Right kidney (tissue), 1 donor: Measurements from ENCODE around the gene PPP1R13B.

ENCODE experiments used
- DNase-seq: peaks from one replicate; pipeline ENCODE4 v3.0.0-alpha.2; 2016

Gene PPP1R13B

DNA sequence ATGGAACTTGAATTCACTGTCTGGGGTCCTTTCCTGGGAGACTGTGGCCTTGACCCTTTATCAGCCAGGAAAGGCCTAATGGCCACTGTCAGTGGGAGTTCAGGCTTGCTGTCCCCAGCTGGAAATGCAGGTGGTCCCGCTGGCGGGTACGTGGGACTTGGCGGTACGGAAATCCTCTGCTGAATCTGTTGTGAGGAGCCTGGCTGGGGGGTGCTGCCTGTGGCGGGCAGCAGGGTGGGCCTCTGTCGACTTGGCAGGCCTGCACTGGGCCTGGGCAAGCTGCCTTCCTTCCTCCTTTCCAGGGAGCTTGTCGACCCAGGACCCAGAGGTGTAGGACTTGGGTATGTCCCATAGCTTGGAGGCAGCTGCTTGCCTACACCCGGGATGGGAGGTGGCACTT is 105.5 kb downstream of the PPP1R13B start:
- DNase-seq = no peak

DNA sequence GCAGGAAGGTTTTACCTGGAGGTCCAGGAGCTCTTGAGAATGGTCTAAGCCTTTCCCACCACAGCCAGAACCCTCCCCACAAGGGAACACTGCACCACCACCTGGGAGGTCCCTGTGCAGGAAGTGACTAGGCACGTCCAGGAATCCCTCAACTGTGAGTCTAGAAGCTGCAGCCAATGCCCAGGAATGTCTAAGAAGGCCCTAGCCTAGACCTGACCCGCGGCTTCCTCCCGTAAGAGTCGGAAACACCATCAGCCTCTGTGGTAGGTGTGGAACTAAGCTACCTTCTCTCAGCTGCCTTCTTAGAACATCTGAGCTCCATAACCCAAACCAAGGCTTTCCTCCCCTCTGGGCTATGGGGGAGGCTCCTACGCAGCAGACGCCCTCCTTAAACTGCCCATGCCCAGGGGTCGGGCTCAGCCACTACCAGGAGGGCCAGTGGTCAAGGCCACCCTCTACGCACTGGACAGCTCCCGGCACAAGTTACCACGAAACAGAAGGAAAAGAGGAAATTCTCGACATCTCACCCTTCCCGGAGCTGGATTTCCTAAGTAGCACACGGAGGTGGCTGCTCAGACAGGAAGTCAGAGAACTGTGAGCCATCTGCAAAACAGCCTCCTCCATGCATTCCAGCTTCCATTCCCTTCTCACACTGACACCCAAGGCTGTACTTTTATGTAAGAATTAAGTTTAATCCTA is 106.2 kb downstream of the PPP1R13B start:
- DNase-seq = no peak

DNA sequence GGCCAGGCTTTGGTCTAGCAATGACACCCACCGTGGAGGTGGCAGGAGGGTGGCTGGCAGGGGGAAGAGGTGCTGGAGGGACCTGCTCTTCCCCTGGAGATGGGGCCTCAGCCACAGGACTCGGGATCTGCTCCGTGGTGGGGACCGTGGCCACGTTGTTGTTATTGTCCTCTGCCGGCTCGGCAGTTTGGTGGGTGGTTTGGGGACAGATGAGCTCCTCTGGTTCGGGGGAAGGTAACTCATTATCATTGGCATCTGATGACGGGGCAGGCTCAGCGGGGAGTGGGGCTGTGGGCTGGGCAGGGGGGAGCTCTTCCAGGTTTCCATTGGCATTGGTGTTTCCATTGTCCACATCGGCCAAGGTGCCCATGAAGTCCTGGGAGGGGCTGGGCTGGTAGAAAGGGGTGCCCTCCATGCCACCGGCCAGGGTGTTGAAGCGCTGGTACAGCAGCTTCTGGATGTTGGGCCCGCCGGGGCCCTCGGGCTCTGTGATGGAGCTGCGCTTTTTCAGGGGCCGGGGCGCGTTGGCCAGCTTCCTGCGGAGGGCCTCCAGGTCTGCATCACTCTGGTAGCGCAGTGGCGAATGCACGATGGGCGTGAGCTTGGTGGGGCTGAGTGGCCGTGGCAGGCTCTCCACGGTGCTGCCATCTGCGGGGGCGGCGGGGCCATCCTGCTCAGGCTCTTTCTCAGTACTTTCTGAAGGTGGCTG is 107.4 kb downstream of the PPP1R13B start:
- no peak for DNase-seq

DNA sequence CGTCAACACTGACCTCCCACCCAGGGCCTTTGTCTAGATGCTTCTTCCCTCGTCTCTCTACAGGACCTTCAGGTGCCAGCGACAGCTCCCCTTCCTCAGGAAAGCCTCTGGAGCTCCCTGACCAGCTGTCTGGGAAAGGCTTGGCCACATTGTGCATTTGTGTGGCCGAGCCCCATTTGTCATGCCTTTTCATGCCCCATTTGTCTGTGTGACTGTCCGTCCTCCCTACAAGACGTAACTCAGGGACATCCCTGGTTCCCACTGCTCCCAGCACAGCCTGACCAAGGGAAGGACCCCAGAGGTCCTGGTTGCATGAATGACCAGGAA is 107.9 kb downstream of the PPP1R13B start:
- DNase-seq = no peak

DNA sequence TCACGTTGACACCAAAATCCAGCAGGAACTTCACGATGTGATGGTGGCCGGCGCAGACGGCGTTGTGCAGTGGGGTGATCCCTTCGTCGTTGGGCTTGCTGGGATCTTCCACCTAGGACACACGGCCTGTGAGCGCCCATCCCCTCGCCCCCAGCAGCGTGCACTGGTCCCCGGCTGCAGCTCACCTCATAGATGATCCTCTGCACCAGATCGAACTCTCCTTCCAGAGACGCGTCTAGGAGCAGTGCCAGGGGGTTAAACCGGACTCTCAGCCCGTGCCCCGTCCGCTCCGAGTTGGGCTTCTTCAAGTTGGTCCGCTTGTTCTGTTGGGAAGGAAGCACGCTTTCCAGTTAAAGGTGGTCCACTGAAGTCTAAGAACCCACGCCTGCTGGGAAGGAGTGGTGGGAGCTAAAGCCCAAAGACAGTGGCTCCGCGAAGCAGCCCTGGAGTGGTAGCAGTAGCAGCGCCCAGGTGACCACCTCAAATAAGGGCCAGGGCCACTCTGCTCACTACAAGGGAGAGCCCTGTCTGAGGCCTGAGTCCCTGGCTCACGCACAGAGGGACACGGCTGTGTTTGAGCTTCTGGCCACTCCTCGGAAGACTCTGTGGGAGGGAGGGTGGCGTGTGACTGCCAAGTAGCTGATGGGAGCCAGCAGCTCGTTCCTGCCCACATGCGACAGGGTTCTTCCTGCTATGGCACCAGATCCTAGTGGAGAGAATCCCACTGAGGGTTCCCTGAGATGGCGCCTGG is 108.5 kb downstream of the PPP1R13B start:
- DNase-seq = no peak

DNA sequence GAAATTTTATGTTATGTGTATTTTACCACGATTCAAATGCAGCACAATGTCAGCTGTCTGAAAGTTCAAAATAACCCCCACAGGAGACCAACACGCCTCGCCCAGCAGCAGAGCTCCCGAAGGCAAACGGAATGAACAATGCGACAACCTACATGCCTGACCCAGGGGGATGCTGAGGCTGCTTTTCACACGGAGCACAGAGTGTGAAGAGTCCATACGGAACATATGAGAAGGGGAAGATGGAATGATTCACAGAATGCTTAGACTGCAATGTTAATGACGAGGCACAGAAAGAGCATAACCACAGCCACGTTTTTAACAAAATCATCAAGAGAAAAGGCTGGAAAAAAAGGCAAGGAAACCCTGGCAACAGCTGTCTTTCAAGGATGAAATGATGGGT is 109.2 kb downstream of the PPP1R13B start:
- DNase-seq = no peak

DNA sequence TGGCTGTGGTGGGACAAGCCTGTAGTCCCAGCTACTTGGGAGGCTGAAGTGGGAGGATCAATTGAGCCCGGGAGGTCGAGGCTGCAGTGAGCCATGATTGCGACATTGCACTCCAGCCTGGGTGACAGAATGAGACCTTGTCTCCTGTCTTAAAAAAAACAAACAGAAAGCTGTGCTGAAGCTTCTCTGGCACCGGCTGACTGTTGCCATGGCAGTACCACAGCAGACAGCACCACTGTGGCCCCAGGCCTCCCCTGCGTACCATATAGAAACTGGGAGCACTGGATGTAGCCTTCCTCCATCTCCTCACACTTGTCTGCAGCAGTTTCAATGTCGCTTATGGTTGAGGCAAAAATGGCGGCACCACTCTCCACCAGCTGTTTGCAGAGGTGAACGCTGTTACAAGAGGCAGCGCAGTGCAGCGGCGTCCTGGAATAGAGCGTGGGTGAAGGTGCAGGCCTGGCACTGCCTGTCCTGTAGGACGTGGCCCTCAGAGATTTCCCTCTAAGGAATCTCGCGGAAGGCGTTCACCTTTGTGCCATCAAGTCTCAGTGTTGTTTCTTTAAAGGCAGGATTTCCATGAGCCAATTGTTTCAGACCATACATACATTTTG is 109.8 kb downstream of the PPP1R13B start:
- no peak for DNase-seq

DNA sequence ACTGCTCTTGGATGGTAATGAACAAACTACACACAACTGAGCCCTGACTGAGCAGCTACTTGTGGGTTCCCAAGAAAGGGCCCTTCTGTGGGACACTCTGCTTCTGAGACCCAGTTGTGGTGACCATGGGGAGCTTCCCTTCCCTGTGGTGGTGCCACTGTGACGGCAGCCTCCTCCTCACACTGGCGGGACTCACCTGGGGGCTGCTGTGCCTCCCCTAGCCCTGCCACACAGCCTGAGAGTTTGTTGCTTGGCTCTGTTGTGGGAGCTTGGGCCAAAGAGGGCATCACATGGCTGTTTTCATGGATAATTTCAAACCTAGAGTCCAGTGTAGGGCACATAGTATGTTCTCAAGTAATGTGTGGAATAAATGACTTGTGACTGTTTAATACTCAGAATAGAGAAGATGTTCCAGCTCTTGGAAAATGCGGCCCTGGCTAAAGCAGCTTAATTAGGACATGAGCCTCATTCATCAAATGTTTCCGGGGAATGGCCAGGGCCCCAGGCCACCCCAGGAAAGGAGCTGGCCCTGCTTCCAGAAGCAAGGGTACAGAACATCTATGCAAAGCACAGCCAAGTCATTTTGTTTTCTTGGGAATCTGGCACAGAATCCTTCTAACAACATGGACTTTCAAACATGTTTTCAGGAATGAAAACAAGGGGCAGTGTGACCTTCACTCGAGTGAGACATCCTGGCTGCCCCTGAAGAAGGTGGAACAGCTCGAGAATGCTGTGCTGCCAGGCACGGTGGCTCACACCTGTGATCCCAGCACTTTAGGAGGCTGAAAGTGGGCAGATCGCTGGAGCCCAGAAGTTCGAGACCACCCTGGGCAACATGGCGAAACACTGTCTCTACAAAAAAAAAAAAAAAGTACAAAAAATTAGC is 110.6 kb downstream of the PPP1R13B start:
- no peak for DNase-seq

DNA sequence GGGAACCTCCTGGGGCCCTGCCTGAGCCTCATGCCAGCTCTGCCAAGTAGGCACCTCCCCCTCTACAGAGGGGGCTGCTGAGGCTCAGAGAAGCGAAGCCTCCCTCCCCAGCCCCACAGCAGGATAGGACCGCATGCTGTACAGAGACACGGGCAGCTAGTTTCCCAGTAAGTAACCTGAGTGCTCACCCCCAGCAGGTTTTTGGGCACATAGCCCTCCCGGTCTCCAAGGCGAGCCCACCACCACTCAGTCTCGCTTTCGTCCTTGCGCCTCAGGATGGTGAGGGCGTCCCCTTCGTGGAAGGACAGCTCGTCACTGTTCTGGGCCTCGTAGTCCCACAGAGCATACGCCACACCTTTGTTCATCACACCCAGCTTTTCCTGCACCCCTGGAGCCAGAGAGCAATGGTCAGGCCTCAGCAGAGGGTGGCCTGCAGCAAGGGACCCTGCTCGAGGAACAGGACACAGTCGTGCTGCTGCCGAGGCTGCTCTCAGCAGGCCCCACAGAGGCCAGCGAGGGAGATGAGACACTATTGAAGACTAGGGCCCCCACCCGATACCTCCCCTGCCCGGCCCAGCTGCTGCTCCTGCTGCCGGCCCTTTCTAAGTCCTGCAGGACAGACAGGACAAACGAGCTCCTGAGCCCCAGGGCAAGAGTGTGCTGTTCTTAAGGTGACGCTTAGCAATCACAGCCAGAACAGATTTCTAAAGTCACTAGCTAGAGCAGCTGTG is 111.4 kb downstream of the PPP1R13B start:
- DNase-seq = no peak

DNA sequence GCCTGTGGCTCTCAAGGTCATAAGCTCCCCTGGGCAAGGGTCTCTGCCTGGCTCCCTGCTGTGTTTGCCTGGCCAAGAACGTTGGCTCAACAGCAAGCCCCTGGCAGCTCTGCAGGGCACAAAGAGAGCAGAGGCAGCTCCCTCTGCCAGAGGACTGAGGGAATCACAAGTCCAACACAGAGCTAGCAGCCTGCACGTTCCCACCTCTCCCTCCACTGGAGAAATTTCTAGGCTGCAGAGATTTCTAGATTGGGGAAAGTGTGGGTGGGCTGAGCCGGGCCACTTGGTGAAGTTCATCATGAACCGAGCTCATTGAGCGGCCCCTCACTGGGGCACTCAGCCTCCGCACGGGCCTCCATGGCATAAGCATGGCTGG is 111.9 kb downstream of the PPP1R13B start:
- no peak for DNase-seq

DNA sequence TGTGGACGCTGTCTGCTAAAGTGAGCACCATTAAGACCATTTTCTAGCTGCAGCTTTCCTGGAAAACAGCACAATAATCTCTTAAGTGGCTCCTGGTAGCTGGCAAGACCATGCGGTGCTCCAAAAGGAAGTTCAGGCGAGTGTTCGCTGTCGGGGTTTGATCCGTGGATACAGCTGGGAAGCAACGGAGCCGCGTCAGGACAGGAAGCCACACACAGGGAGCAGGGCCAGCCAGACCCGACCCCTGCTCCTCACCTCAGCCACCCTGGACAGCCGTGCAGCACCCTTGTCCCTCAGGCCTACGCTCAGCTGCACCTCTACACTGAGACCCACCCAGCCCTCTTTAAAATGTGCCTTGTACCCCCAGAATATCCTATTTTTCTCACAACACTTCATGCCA is 112.4 kb downstream of the PPP1R13B start:
- DNase-seq = no peak

DNA sequence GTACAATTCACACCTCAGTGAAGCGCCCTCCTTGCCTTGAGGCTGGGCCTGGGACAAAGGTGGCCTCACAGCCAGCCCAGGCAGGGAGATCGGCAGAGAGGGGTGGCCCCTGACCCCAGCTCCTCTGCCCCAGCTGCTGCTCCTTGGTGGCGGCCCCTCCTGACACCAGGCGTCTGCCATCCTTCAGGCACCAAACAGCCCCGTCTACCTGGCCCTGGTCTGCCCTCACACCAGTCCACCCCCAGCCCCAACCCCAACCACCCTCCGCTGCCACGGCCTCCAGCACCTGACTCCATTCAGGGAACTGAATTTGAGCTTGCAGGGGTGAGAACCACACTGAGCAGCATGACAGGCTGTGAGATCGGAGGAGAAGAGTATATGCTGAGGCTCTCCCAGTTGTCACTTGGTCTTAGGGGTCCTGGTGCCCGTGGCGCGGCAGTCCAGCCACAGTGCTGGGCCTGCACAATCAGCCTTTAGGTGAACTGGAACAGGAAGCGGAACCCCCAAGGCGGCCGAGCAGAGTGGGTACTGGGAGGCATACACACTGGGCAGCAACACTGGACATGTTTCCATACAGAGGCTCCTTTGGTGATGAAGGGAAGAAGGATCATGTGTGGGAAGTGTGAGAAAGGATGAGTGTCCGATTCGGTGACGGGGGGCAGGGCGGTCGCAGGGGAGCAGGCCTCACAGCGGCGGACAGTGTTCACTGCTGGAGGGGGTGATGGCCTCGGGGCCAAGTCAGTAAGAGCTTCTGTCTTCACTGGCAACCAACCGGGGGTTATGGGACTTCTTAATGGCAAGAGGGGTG is 113.1 kb downstream of the PPP1R13B start:
- no peak for DNase-seq

DNA sequence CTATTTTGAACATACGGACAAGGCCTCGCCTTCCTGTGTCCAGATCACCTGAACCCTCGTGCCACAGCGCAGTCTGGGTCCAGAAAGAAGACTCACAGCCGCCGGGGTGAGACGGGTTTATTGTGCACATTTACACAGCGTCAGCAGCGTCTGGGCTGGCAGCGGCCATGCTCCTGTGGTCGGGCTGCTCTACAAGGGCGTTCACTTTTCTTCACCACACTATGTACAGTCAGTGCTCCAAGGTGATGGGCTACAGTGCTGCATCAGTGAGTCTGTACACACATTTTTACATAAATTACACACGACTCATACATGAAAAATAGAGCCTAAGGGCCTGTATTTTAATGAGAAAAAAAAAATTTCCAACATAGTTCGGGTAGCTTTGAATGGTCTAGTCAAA is 113.7 kb downstream of the PPP1R13B start:
- no peak for DNase-seq

DNA sequence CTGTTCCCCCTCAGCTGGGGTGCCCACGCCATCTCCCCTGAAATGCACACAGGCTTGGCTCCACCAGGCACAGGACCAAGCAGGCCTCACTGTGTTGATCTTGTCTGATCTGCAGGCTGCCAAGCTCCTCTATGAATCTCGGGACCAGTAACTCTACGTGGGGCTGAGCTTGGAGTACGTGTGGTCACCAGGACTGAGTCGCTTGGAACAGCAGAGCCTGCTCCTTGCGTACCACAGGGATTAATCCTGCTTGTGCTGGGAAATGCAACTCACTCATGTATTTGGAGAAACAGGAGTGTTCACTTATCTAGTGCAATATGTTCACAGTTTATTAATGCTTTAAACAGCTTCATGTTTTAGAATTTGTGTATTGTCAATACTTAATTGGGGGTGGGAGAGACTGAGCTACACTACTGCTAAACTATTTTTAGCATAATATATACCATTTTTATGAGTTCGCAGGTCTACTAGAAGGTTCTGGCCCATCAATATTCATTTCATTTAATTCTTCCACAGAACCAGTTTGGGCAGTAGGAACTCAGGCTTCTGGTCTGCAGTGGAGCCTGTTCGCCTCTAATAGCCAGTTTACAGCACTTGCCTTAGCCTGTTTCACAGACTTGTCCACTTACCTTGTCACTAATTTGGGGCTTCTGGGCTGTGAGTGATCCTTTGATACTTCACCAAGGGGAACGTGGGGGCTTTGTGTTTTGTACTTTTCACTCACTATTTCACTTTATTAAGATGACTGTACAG is 114.3 kb downstream of the PPP1R13B start:
- DNase-seq = no peak

DNA sequence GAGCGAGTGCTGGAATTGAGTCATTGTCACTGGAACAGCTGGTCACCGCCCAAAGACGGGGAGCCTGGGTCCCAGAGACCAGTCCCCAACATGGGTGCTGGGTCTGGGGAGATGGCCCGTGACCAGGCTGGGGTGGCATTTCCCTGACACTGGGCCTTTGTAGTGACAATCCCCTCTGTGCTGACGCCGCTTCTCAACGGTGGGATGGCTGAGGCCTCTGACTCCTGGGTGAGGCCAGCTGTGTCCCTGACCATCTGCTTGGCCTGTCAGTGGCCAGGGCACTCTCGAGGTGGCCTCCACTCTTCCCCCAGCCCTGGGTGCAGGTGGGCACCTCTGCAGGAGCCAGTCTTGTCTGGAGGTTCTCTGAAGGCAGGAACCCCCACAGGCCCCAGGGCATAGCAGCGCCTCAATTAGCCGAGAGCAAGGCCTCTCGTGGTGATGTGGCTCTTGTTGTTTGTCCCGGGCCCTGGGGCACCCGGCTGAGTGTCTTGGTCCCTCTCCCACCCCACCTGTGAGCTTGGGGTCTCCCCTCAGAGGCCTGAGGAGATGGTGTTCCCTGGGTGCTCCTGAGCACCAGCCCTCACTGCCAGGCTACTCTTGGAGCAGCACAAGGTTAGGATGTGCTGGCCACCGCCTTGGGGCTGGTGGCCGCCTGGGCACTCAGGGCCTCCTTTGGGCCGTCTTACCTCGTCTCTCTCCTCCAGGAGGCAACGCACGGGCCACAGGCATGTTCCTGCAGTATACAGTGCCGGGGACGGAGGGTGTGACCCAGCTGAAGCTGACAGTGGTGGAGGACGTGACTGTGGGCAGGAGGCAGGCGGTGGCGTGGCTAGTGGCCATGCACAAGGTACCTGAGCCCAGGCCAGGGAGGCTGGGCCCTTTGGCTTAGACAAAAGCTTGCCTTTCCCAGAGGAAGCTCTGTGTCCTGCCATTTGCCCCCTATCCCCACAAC is 115.2 kb downstream of the PPP1R13B start:
- no peak for DNase-seq

DNA sequence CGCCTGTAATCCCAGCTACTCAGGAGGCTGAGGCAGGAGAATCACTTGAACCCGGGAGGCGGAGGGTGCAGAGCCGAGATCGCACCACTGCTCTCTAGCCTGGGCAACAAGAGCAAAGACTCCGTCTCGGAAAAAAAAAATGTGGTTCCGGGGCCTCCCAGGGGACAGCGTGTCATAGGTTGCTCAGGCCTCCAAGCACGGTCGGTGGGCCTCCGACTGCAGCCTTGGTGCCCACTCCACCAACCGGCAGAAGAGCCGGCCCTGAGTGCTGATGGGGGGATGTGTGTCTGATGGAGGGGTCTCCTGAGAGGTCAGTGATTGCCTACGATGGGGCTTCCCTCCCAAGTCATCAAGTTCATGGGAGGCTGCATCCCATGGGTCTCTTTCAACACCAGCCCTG is 115.9 kb downstream of the PPP1R13B start:
- DNase-seq = no peak

DNA sequence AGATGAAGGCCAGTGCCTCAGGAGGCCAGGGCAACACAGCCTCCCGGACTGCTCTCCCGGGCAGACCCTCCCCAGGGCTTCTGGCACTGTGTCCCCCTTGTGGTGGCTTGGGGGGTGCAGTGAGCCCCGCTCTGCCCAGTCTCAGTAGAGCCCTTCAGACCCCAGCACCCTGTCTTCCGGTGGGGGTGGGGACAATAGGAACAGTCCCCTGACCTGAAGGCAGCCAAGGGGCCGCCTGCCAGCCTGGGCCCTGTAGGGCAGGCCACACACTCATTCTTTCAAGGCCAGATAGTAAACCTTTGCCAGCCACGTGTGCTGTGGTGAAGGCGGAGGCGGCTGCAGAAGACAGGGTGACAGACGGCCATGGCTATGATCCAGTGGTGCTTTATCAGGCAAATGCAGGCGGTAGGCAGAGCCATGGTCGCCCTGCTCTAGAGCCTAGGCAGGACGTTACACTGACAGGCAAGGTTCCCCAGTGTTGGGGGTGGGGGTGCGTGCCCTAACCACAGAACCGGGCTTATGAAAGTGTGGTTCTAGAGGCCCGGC is 116.8 kb downstream of the PPP1R13B start:
- no peak for DNase-seq
